Left colon (tissue), 2 donors: ENCODE data around the gene STYXL1. TPM values are rescaled to one million over a fixed set of nuclear protein-coding genes. Genes with fewer than 3 reads are reported as not detected.
"Not testable (repeated sequence)": the region's sequence is repeated elsewhere in the genome, so short reads cannot be mapped to it uniquely, and the experiment has no call there.

Experiments
- ATAC-seq: fragments of 200-7000 bp; cut with Tn5 transposase; one replicate; pipeline ENCODE4 v1.9.1; 2020; ENCODE audit warnings: mild to moderate bottlenecking, moderate library complexity
- DNase-seq, 2 donors: peaks; one replicate each; pipeline ENCODE4 v3.0.0-alpha.2; 2020
- intact Hi-C, 2 donors: fragments of 100-400 bp; cut with DNase I in 1 of 2; cut with micrococcal nuclease in 1 of 2; formaldehyde crosslinking; loops; one replicate each; pipeline versions ENCODE4 v1.11.2 to v1.14.0; 2022; cut with DNase I, micrococcal nuclease
- long read RNA-seq: library from polyadenylated mRNA; unstranded; transcript quantifications from one replicate; pipeline ENCODE4 v2.0.0, GENCODE V29; 2021
- total RNA-seq, 2 donors: library from RNA; stranded (reverse); fragmentation: NEBNext Ultra II Directional; extraction: Animal tissue kit (Norgen Biotek cat#: 25700); gene quantifications; one replicate each; pipeline ENCODE4 v1.2.1, GENCODE V29; 2021
- donor health status: DM: no; HTN: no; CAD: no.
- donor health status: DM: yes; HTN: yes; CAD: no.

The STYXL1 gene
- 10 to 100 TPM; 19.0 to 26.0 TPM for total RNA-seq
- long read RNA-seq, partial matches to known transcripts: 0 of 15 reads
- long read RNA-seq, other reads (novel, unspliced or antisense): 9 of 15 reads

DNA sequence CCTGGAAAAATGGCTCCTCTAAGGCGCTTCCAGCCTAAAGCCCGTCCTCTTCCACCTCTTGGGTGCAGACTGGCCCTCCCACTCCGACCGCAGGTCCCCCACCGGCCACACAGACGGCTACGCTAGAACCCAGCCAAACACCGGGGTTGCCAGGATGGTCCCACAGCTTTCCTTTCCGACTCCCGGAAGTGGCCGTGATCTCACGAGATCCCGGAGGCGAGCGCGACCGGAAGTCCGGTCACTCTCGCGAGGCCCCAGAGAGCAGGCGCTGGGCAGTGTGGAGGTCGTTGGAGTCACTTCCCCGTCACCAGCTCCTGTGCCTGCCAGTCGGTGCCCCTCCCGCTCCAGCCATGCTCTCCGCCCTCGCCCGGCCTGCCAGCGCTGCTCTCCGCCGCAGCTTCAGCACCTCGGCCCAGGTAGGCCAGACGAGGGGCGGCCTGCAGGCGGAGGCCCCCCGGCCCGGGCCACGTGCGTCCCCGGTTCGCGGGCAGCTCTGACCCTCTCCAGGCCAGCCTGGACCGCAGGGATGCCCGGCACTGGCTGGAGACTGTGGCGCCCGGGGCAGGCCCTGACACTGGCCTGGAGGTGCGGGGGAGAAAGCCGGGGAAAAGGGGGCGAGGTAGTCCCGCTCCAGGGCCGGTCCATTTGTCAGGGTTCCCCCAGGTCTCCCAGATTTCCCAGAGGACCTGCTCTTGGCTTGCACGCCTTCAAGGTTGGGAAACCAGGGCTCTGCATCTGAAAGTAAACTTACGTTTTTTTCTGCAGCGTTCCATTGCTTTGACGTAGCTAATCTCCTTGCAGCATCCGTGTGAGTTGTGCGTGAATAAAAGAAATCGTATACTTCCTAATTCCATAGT, at the start of gene STYXL1, which contains the start of gene MDH2:
TSS of gene STYXL1 (minus strand) at position 190 of the 857 bp plus-strand sequence. CDS start 17,477 bp downstream, outside the sequence.
TSS of gene MDH2 (plus strand) at position 296 of the 857 bp plus-strand sequence. CDS start at position 351, 55 bp downstream.
- ATAC-seq (peak; percentile 95), DNase-seq (peak; percentile 95 to 97)
- intact Hi-C loops: no loop called here

DNA sequence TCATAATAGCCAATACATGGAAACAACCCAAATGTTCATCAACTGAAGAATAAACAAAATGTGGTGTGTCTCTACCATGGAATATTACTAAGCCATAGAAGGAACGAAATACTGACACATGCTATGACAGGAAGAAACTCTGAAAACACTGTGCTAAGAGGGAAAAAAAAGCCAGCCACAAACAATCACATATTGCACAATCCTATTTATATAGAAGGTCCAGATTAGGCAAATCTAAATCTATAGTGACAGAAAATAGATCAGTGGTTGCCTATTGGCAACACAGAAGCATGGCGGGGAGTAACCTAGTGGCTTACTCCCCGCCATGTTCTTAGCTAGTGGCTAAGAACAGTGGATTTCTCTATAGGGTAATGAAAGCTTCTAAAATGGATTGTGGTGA, 48.1 kb upstream of the STYXL1 start:
- intact Hi-C loops: no loop called here
- ATAC-seq (no peak), DNase-seq (no peak)

GRCh38 chr7:76094326-76094725, 46.5 kb upstream of the STYXL1 start:
- intact Hi-C loops, ATAC-seq, DNase-seq: not testable (repeated sequence)

- DNase-seq, intact Hi-C loops, ATAC-seq: not testable (repeated sequence)
Observed at GRCh38 chr7:76093531-76093930, 45.7 kb upstream of the STYXL1 start.

- DNase-seq (no peak), ATAC-seq (no peak)
- intact Hi-C loops: no loop called here
Observed at GRCh38 chr7:76091506-76091905, 43.7 kb upstream of the STYXL1 start.

GRCh38 chr7:76089865-76090475, 42.2 kb upstream of the STYXL1 start:
- no peak for DNase-seq
- no peak for ATAC-seq
- intact Hi-C loops: no loop called here

DNA sequence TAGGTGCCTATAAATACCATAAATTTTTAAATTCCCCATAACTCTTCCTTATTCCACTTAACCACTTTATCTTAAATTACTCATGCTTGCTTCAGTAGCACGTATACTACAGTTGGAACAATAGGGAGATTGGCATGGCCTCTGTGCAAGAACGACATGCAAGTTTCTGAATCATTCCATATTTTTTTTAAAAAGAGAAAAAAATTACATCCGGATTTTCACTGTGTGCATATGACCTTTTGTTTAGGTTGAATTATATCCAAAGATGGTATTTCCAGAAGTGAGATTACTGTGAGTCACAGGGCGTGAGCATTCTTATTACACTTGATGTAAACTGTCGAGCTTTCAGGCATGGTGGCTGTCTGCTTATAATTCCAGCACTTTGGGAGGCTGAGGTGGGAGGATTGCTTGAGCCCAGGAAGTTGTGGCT, 39.6 kb upstream of the STYXL1 start:
- DNase-seq, intact Hi-C loops: not testable (repeated sequence)
- peak; percentile 88 for ATAC-seq

GRCh38 chr7:76086070-76086469, 38.3 kb upstream of the STYXL1 start:
- intact Hi-C loops: no loop called here
- ATAC-seq: no peak
- DNase-seq: no peak

DNA sequence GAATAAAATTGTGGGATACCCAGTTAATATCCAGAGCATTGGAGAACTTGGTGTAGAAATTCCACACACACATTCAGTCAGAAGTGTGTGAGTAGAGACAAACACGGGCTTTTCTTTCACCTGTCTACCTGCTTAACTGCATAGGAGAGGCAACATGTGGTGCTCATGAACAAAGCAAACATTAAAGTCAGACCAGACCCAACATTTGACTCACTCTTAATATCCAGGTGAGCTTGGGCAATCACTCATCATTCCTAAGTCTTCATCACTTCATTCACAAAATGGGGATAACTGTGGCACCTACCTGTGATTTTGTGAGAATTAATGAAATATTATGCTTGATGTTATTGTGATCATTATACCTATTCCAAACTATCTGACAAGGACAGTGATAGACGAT, 36.3 kb upstream of the STYXL1 start:
- ATAC-seq, intact Hi-C loops, DNase-seq: not testable (repeated sequence)

DNA sequence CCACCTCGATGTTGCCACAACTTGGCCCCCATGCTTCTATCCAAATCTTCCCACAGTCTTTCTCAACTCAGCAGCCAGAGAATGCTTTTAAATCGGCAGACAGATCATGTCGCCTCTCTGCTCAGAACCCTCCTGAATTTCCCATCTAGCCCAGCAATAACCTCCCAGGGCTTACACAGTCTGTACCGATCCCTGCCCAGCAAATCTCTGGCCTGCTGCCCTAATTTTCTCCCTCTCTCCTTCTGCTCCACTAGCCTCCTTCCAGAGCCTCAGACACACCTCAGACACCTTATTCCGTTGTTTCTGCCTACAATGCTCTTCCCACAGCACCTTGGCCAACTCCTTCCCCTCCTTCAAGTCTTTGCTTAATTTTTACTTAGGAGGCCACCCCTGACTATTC, 32.4 kb upstream of the STYXL1 start:
- DNase-seq (no peak), ATAC-seq (no peak)
- intact Hi-C loops: no loop called here

DNA sequence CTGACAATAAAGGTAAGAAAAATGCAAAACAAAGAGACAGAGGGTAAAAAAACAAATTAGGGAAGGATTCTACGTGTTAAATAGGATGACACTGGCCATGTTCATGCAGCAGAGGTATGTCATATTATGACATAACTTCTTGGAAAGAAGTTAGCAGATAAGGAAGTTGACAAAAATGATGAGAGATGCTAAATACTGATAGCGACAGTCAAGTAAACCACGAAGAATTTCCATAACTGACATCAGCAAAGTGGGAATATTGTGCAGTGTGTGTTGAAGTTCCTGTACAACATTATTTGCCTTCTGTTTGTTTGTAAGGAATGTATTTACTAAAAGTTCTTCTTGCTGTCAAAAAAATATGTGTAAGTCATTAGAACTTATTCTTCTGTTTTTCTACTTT, 29.6 kb upstream of the STYXL1 start:
- ATAC-seq (no peak), DNase-seq (no peak)
- intact Hi-C loops: no loop called here

GRCh38 chr7:76076995-76077394, 29.2 kb upstream of the STYXL1 start:
- no peak for ATAC-seq
- intact Hi-C loops: no loop called here
- no peak for DNase-seq

- intact Hi-C loops: no loop called here
- DNase-seq (no peak), ATAC-seq (no peak)
Observed at GRCh38 chr7:76074972-76075370, 27.2 kb upstream of the STYXL1 start.

DNA sequence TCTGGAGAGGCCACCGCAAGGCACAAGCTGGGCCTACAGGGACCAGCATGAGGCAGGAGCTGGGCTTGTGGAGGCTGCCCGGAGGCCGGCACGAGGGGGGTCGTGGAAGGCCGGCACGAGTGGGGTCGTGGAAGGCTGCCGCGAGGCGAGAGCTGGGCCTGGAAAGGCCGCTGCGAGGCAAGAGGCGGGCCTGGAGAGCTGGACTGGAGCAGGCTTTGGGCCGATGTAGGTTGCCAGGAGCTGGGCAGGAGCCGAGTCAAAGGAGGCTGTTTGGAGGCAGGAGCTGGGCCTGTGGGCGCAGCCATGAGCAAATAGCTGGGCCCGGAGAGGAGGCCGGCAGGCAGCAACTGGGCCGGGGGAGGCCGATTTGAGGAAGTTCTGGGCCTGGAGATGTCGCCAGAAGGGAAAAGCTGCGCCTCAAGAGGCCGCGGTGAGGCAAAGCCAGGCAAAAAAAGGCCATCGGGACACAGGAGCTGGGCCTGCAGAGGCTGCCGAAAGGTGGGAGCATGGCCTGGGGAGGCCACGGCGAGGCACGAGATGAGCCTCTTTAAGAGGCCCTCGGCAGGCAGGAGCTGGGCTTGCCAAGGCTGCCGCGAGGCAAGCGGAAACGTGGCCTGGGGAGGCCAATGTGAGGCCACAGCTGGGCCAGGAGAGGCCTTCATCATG, 26.6 kb upstream of the STYXL1 start:
- DNase-seq (no peak), ATAC-seq (no peak)
- intact Hi-C loops: no loop called here

GRCh38 chr7:76073335-76073990, 25.7 kb upstream of the STYXL1 start:
- intact Hi-C loops: no loop called here
- no peak for ATAC-seq
- DNase-seq: no peak

- intact Hi-C loops: no loop called here
- no peak for ATAC-seq
Observed at GRCh38 chr7:76072243-76073148, 24.7 kb upstream of the STYXL1 start.

DNA sequence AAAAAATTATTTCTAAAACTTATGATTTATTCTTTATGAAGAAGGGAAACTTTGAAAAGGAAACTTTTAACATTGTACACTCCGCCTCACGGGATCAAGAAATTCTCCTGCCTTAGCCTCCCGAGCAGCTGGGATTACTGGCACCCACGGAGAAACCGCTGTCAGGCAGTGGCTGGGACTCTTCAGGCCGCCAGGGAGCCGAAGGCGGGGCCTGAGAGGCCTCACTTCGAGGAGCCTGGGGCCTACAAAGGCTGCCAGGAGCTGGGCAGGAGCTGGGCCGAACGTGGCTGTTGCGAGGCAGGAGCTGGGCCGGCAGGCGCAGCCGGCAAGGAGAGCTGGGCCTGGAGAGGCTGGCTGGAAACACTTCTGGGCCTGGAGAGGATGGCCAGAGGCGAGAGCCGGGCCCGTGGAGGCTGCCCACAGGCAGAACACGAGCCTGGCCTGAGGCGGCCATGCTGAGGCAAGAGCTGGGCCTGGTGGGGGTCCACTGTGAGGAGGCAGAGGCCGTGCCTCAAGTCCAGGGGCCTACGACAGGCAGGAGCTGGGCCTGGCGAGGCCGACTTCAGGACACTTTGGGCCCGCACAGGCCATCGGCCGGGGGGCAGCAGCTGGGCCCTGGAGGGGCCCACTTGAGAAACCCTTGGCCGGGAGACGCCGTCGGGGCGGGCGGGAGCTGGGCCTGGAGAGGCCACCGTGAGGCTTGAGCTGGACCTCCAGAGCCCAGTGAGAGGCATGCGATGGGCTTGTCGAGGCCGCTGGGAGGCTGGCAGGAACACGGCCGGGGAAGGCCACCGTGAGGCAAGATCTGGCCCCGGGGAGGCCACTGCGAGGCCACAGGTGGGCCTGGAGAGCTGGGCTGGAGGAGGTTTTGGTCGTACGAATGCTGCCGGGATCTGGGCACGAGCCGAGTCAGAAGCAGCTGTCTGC, 23.8 kb upstream of the STYXL1 start:
- intact Hi-C loops: no loop called here

More at GRCh38 chr7:76072243-76073148, 24.7 kb upstream of the STYXL1 start:
- no peak for DNase-seq

More for the DNA sequence above, 23.8 kb upstream of the STYXL1 start:
- DNase-seq: peak; percentile 30 to 67
- no peak for ATAC-seq
